ENCODE measurements around the gene ELP5.

- TF ChIP-seq ARNTL (CRISPR knock-in tag; IDR thresholded peaks at IDR 0.05; ENCODE audit: borderline replicate concordance, low read depth) (no peak), ESRRG (CRISPR knock-in tag; IDR thresholded peaks at IDR 0.05) (no peak), CSDC2 (CRISPR knock-in tag; IDR thresholded peaks at IDR 0.05) (no peak), PPARA (CRISPR knock-in tag; IDR thresholded peaks at IDR 0.05; ENCODE audit: borderline replicate concordance) (no peak), CREB5 (CRISPR knock-in tag; IDR thresholded peaks at IDR 0.05; ENCODE audit: low read depth) (no peak), POU6F1 (CRISPR knock-in tag; IDR thresholded peaks at IDR 0.05; ENCODE audit: borderline replicate concordance, low read depth) (no peak), RARB (CRISPR knock-in tag; IDR thresholded peaks at IDR 0.05) (no peak)
Observed at GRCh38 chr17:7249830-7250229, 2.2 kb upstream of the ELP5 start.

All from SK-N-SH treated with all-trans-retinoic acid at 6 μM for 48 hours (cell line).